HAP-1 (cell line): Measurements from ENCODE around the gene NOP14.
A peak's percentile ranks its signal among the peaks of the same experiment; 100 is the strongest.
"Not testable (repeated sequence)": the region's sequence is repeated elsewhere in the genome, so short reads cannot be mapped to it uniquely, and the experiment has no call there.

Experiments used
- DNase-seq, 2 experiments: peaks; one replicate each; pipeline ENCODE4 v3.0.0-alpha.2; 2016 to 2020; ENCODE audit warnings: low spot score in 2 of 2
- H3K27me3 ChIP-seq: fragments of 250-450 bp; sonication (Bioruptor Pico); 2 replicates; pipeline ENCODE4 v1.5.1; 2020; ENCODE audit warnings: low read depth, mild to moderate bottlenecking, moderate library complexity
- H3K36me3 ChIP-seq: fragments of 250-450 bp; sonication (Bioruptor Pico); replicated peaks from 2 replicates; pipeline ENCODE4 v1.5.1; 2020; ENCODE audit warnings: mild to moderate bottlenecking
- H3K4me1 ChIP-seq: fragments of 250-450 bp; sonication (Bioruptor Pico); 2 replicates; pipeline ENCODE4 v1.5.1; 2020; ENCODE audit warnings: mild to moderate bottlenecking
- H3K4me3 ChIP-seq: fragments of 250-450 bp; sonication (Bioruptor Pico); 2 replicates; pipeline ENCODE4 v1.5.1; 2020; ENCODE audit warnings: mild to moderate bottlenecking, moderate library complexity
- H3K9me3 ChIP-seq: fragments of 250-450 bp; sonication (Bioruptor Pico); 2 replicates; pipeline ENCODE4 v1.5.1; 2020; ENCODE audit warnings: mild to moderate bottlenecking, moderate library complexity
- in situ Hi-C: fragments of 300-500 bp; cut with MboI; formaldehyde crosslinking; loops from 3 replicates; pipeline ENCODE4 v1.14.3; 2020; ENCODE audit warnings: low sequenced_read_pairs, inconsistent platforms, mixed read lengths

Gene NOP14

GRCh38 chr4:2963175-2963965, at the start of gene NOP14, which contains the start of gene GRK4:
NOP14 (minus strand) TSS chr4:2963406; CDS start chr4:2963319, 87 bp downstream.
GRK4 (plus strand) TSS chr4:2963571; CDS start chr4:2964071, 500 bp downstream.
- in situ Hi-C loops, result no loop called here
- H3K27me3 ChIP-seq, result no peaks in the 10 kb centered on the region
- peaks cover 10% of the 10 kb centered on the region for H3K4me1 ChIP-seq

DNA sequence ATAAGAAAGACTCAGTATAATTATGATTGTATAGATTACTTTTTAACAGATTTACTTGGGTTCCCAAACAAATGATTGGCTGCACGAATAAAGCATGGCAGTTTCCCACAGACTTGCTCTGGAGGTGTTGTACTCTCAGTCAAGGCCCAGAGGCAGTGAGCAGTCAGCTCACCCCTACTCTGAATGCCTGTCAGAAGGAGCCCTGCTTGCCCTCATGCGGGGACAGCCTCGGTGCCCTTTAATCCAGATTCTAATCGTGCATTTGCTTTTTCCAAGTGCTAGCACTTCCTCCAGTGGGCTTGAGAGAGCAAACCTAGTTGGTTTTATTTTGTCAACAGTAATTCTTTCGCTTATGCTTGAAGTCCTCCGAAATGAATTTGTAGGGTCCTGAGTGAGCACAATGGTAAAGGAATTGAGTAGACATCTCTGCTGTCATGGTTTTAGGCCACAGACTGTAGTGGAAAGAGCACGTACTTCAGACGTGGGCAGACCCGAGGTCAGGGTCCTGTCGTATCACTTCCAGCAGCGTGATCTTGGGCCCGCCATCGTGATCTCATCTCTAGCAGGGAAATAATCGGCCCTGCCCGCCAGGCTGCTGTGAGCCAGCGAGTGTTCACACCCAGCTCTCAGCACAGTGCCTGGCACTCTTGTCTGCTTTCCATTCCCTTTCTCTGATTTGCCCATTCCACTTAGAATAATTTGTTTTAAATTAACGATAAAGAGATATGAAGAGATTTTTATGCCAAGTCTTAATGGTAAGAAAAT, 48.4 kb upstream of the NOP14 start:
- Histone ChIP-seq H3K4me1 (no peaks in the 10 kb centered on the region), H3K9me3 (no peaks in the 10 kb centered on the region), H3K36me3 (no peaks in the 10 kb centered on the region), H3K4me3 (no peak overlapping the region), H3K27me3 (no peaks in the 10 kb centered on the region)
- in situ Hi-C loops, result no loop called here
- no peak for DNase-seq

More at GRCh38 chr4:2963175-2963965, at the start of gene NOP14, which contains the start of gene GRK4:
- Histone ChIP-seq H3K36me3 (peaks cover 25% of the 10 kb centered on the region), H3K9me3 (no peaks in the 10 kb centered on the region), H3K4me3 (peak within 1 kb of the TSS; percentile 56)
- DNase-seq, result peak; percentile 97 to 99

GRCh38 chr4:3010998-3011397, 47.8 kb upstream of the NOP14 start:
- Histone ChIP-seq H3K4me1 (no peaks in the 10 kb centered on the region), H3K9me3 (no peaks in the 10 kb centered on the region), H3K27me3 (no peaks in the 10 kb centered on the region), H3K4me3 (no peak overlapping the region), H3K36me3 (no peaks in the 10 kb centered on the region)
- no peak for DNase-seq
- in situ Hi-C loops, result no loop called here

- H3K4me1 ChIP-seq, result no peaks in the 10 kb centered on the region
- in situ Hi-C loops, result no loop called here
- H3K36me3 ChIP-seq, result no peaks in the 10 kb centered on the region
- no peaks in the 10 kb centered on the region for H3K27me3 ChIP-seq
- no peak for DNase-seq
- H3K9me3 ChIP-seq, result no peaks in the 10 kb centered on the region
- no peak overlapping the region for H3K4me3 ChIP-seq
Observed at GRCh38 chr4:3010577-3010976, 47.4 kb upstream of the NOP14 start.

GRCh38 chr4:3009422-3009821, 46.2 kb upstream of the NOP14 start:
- no peaks in the 10 kb centered on the region for H3K4me1 ChIP-seq
- H3K27me3 ChIP-seq, result no peaks in the 10 kb centered on the region
- H3K4me3 ChIP-seq, result no peak overlapping the region
- peak in 1 of 2 experiments; percentile 38 for DNase-seq
- in situ Hi-C loops, result no loop called here
- no peaks in the 10 kb centered on the region for H3K9me3 ChIP-seq
- H3K36me3 ChIP-seq, result no peaks in the 10 kb centered on the region

DNA sequence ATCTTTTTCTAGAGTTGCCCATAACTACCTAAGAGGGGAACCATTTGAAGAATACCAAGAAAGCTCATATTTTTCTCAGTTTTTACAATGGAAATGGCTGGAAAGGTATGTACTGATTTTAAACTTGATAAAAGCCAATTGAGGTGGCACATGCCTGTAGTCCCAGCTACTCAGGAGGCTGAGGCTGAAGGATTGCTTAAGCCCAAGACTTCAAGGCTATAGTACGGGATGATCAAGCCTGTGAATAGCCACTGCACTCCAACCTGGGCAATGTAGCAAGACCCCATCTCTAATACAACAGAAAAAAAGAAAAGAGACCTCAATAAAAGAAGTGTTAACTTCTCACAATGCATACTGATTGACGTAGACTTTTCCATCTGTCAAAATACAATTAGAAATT, 44.5 kb upstream of the NOP14 start:
- Histone ChIP-seq H3K9me3 (no peaks in the 10 kb centered on the region), H3K4me3 (no peak overlapping the region), H3K4me1 (no peaks in the 10 kb centered on the region), H3K36me3 (no peaks in the 10 kb centered on the region), H3K27me3 (no peaks in the 10 kb centered on the region)
- DNase-seq, result no peak
- in situ Hi-C loops, result no loop called here

DNA sequence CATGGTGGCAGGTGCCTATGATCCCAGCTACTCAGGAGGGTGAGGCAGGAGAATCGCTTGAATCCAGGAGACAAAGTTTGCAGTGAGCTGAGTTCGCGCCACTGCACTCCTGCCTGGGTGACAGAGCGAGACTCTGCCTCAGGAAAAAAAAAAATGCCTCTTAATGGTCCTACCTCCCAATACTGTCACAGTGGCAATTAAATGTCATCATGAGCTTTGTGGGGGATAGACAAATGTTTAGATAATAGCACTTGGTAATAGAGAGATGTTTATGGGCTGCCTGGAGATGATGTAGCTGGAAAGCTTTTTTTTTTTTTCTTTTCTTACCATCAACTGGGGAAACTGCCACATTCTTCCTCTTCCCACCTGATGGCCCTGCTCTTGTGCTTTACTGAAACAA, 33.2 kb upstream of the NOP14 start:
- Histone ChIP-seq H3K4me3 (no peak overlapping the region), H3K27me3 (no peaks in the 10 kb centered on the region), H3K4me1 (no peaks in the 10 kb centered on the region), H3K36me3 (no peaks in the 10 kb centered on the region), H3K9me3 (no peaks in the 10 kb centered on the region)
- in situ Hi-C loops, result no loop called here
- no peak for DNase-seq

GRCh38 chr4:2995546-2996265, 32.5 kb upstream of the NOP14 start:
- H3K9me3 ChIP-seq, result no peaks in the 10 kb centered on the region
- H3K4me1 ChIP-seq, result no peaks in the 10 kb centered on the region
- H3K27me3 ChIP-seq, result no peaks in the 10 kb centered on the region
- no peak for DNase-seq
- in situ Hi-C loops, result no loop called here
- no peak overlapping the region for H3K4me3 ChIP-seq
- H3K36me3 ChIP-seq, result no peaks in the 10 kb centered on the region

- H3K36me3 ChIP-seq, result no peaks in the 10 kb centered on the region
- no peaks in the 10 kb centered on the region for H3K27me3 ChIP-seq
- DNase-seq, result no peak
- H3K9me3 ChIP-seq, result no peaks in the 10 kb centered on the region
- no peaks in the 10 kb centered on the region for H3K4me1 ChIP-seq
- H3K4me3 ChIP-seq, result no peak overlapping the region
- in situ Hi-C loops, result no loop called here
Observed at GRCh38 chr4:2994917-2995316, 31.7 kb upstream of the NOP14 start.

GRCh38 chr4:2991243-2991642, 28.0 kb upstream of the NOP14 start:
- H3K27me3 ChIP-seq, result no peaks in the 10 kb centered on the region
- in situ Hi-C loops, result no loop called here
- H3K9me3 ChIP-seq, result no peaks in the 10 kb centered on the region

GRCh38 chr4:2983715-2984114, 20.5 kb upstream of the NOP14 start:
- in situ Hi-C loops, H3K9me3 ChIP-seq, H3K4me3 ChIP-seq, DNase-seq, H3K36me3 ChIP-seq, H3K27me3 ChIP-seq, H3K4me1 ChIP-seq: not testable (repeated sequence)

More at GRCh38 chr4:2991243-2991642, 28.0 kb upstream of the NOP14 start:
- DNase-seq, result no peak
- H3K36me3 ChIP-seq, result no peaks in the 10 kb centered on the region
- H3K4me1 ChIP-seq, result no peaks in the 10 kb centered on the region
- H3K4me3 ChIP-seq, result no peak overlapping the region

- Histone ChIP-seq H3K36me3 (no peaks in the 10 kb centered on the region), H3K27me3 (no peaks in the 10 kb centered on the region; the same call in 1 of the 2 replicates), H3K4me3 (no peak overlapping the region), H3K9me3 (peaks cover 6% of the 10 kb centered on the region), H3K4me1 (no peaks in the 10 kb centered on the region)
- in situ Hi-C loops, result no loop called here
- no peak for DNase-seq
Observed at GRCh38 chr4:2982012-2982411, 18.8 kb upstream of the NOP14 start.

DNA sequence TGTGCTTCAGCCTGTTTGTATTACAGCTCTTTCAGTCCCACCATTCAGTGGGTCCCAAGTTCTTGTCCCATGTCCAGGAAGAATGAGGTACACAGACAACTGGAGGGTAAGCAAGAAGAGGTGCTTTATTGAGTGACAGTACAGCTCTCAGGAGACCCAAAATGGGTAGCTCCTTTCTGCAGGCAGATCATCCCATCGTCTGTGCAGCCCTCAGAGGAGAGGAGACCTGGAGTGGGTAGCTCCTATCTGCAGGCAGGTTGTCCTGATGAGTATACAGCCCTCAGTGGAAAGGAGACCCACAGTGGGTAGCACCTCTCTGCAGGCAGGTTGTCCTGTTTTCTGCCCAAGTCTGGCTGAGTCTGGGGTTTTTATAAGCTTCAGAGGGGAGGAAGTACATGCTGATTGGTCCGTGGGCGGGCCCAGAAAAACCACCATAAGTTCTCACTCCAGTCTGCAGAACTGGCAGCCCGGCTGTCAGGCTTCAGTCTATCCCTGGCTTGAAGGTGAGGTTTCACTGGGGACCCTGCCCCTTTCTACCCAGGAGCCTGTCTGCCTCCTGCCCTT, 18.1 kb upstream of the NOP14 start:
- Histone ChIP-seq H3K9me3 (peaks cover 6% of the 10 kb centered on the region), H3K4me3 (no peak overlapping the region), H3K27me3 (no peaks in the 10 kb centered on the region; the same call in 1 of the 2 replicates), H3K36me3 (no peaks in the 10 kb centered on the region), H3K4me1 (no peaks in the 10 kb centered on the region)
- in situ Hi-C loops, result no loop called here
- DNase-seq, result no peak
